Gastrocnemius medialis (tissue), 4 donors: ENCODE results near the gene SH2D4B. TPM values are rescaled to one million over a fixed set of nuclear protein-coding genes. Genes with fewer than 3 reads are reported as not detected.

Experiments
- ATAC-seq, 2 donors: fragments of 150-250 bp; one replicate each; pipeline ENCODE4 v1.9.1; 2016
- DNase-seq, 2 donors: peaks; one replicate each; pipeline ENCODE4 v3.0.0-alpha.2; 2019
- H3K27ac ChIP-seq, 4 donors: fragments of 200-600 bp; sonication (generic); 1 replicate in 1 of 4; 2 replicates in 3 of 4; pipeline ENCODE4 v1.5.1; 2016 to 2018; ENCODE audit warnings: mild to moderate bottlenecking in 2 of 4, moderate library complexity in 1 of 4
- H3K27me3 ChIP-seq, 3 donors: fragments of 200-600 bp; sonication (generic) in 2 of 3; 1 replicate in 1 of 3; 2 replicates in 2 of 3; pipeline versions ENCODE4 v1.5.1 to v1.6.0; 2016 to 2019; ENCODE audit warnings: mild to moderate bottlenecking in 1 of 3, moderate library complexity in 1 of 3
- H3K36me3 ChIP-seq, 2 donors: fragments of 200-600 bp; sonication (generic) in 1 of 2; one replicate each; pipeline ENCODE4 v1.5.1; 2017 to 2018
- H3K4me1 ChIP-seq, 2 donors: fragments of 200-600 bp; sonication (generic) in 1 of 2; one replicate each; pipeline ENCODE4 v1.5.1; 2016 to 2017; ENCODE audit warnings: mild to moderate bottlenecking in 2 of 2
- H3K4me3 ChIP-seq, 4 donors: fragments of 200-600 bp; sonication (generic) in 3 of 4; 1 replicate in 1 of 4; 2 replicates in 3 of 4; pipeline ENCODE4 v1.5.1; 2016 to 2019; ENCODE audit warnings: mild to moderate bottlenecking in 2 of 4
- H3K9me3 ChIP-seq, 3 donors: fragments of 200-600 bp; sonication (generic) in 2 of 3; 1 replicate in 1 of 3; 2 replicates in 2 of 3; pipeline ENCODE4 v1.5.1; 2016 to 2019
- POLR2A ChIP-seq, 2 donors: fragments of 450-650 bp; IDR thresholded peaks; one replicate each; pipeline ENCODE4 v1.6.1; 2017; ENCODE audit warnings: antibody characterized with exemption in 2 of 2, mild to moderate bottlenecking in 2 of 2, moderate library complexity in 2 of 2
- in situ Hi-C, 4 donors: fragments of 200-750 bp; cut with MboI; loops; one replicate each; pipeline versions ENCODE4 v1.15.0 to v1.8.0; 2017; ENCODE audit warnings: low sequenced_read_pairs in 4 of 4
- intact Hi-C: fragments of 100-400 bp; cut with DNase I; formaldehyde crosslinking; loops from one replicate; pipeline ENCODE4 v1.15.1; 2023; ENCODE audit warnings: low total_unique reads
- total RNA-seq, 4 donors: library from RNA; depleted of rRNA; stranded (reverse); fragments of >200 nt; gene quantifications; one replicate each; pipeline versions ENCODE4 v1.1.0 to v1.2.3, GENCODE V29; 2016
- TF ChIP-seq, protein P1 (sequence below), 5 experiments: fragments of 450-650 bp in 3 of 5; fragments of 200-600 bp in 2 of 5; sonication (generic) in 2 of 5; IDR thresholded peaks in 4 of 5; conservative IDR thresholded peaks in 1 of 5; 1 replicate in 4 of 5; 2 replicates in 1 of 5; pipeline ENCODE4 v1.5.1; 2016 to 2019; ENCODE audit warnings: antibody characterized with exemption in 5 of 5, mild to moderate bottlenecking in 3 of 5, moderate library complexity in 3 of 5

SH2D4B gene
- total RNA-seq, 4 donors from 2014 or later = not detected

DNA sequence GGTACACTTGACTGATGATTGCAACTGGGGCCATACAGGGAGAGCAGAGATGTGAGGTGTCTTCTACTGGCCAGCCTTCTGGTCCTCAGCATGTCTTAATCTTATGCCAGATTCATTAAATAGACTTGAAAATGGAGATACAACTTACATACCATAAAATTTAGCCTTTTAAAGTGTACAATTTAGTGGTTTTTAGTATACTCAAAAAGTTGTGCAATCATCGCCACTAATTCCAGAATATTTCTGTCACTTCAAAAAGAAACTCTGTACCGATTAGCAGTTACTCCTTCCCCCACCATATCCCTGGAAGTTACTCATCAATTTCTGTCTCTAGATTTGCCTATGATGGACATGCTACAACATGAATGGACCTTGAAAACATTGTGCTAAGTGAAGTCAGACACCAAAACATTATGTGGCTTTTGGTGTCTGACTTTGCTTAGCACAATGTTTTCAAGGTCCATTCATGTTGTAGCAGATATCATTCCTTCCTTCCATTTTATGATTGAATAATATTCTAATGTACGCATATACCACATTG, 53.0 kb downstream of the SH2D4B start:
- TF ChIP-seq POLR2A (IDR thresholded peaks at IDR 0.05) = no peak
- TF ChIP-seq, protein P1, sequence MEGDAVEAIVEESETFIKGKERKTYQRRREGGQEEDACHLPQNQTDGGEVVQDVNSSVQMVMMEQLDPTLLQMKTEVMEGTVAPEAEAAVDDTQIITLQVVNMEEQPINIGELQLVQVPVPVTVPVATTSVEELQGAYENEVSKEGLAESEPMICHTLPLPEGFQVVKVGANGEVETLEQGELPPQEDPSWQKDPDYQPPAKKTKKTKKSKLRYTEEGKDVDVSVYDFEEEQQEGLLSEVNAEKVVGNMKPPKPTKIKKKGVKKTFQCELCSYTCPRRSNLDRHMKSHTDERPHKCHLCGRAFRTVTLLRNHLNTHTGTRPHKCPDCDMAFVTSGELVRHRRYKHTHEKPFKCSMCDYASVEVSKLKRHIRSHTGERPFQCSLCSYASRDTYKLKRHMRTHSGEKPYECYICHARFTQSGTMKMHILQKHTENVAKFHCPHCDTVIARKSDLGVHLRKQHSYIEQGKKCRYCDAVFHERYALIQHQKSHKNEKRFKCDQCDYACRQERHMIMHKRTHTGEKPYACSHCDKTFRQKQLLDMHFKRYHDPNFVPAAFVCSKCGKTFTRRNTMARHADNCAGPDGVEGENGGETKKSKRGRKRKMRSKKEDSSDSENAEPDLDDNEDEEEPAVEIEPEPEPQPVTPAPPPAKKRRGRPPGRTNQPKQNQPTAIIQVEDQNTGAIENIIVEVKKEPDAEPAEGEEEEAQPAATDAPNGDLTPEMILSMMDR (IDR thresholded peaks at IDR 0.05 in 4 of 5, conservative IDR thresholded peaks at IDR 0.05 in 1 of 5) = no peak
- Histone ChIP-seq H3K27ac (no peak overlapping the region), H3K36me3 (no peaks in the 10 kb centered on the region), H3K27me3 (no peaks in the 10 kb centered on the region), H3K4me3 (no peak overlapping the region), H3K9me3 (no peaks in the 10 kb centered on the region), H3K4me1 (no peaks in the 10 kb centered on the region)
- ATAC-seq = no peak
- in situ Hi-C loops (no loop called here), intact Hi-C loops (no loop called here)
- DNase-seq = no peak

DNA sequence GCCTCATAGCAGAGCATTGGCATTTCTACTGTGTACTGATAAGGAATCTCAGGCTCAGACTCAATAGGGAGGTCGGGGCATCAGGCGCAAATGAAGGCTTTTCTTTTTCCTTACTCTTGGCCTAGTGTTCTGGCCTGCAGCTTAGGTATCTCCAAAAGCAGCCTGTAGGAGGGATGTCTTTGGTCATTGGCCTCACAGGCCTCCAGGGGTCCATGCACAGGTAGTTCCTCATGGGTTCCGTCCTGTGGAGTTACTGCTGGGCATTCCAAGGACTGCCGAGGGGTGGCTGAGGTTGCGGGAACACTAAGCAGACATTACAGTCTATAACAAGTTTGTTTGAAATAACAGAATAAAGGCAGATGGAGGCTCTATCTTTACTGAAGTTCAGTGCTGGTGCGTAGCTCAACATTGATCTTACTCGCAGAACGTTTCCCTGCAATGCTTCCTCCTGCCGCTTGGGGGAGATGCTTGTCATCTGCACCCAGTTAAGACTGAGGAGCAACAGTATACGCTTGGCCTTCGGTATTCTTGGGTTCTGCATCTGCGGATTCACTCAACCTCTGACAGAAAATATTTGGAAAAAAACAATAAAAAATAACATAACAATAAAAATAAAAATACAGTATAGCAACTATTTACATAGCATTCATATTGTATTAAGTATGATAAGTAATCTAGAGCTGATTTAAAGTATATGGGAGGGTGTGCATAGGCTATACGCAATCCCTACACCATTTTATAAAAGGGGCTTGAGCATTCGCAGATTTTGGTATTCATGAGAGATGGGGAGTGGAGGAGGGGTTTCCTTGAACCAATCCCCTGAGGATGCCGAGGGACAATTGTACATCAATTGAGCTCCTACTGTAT, 58.9 kb downstream of the SH2D4B start:
- no peaks in the 10 kb centered on the region for H3K4me1 ChIP-seq
- no peak overlapping the region for H3K27ac ChIP-seq
- TF ChIP-seq, protein P1 (IDR thresholded peaks at IDR 0.05 in 4 of 5, conservative IDR thresholded peaks at IDR 0.05 in 1 of 5) = peak in 1 of 5 experiments; percentile 40
- TF ChIP-seq POLR2A (IDR thresholded peaks at IDR 0.05) = no peak
- in situ Hi-C loops = no loop called here
- no peak for DNase-seq
- no peak overlapping the region for H3K4me3 ChIP-seq
- ATAC-seq = no peak
- H3K36me3 ChIP-seq = no peaks in the 10 kb centered on the region
- no peaks in the 10 kb centered on the region for H3K27me3 ChIP-seq
- H3K9me3 ChIP-seq = no peaks in the 10 kb centered on the region
- intact Hi-C loops = no loop called here

DNA sequence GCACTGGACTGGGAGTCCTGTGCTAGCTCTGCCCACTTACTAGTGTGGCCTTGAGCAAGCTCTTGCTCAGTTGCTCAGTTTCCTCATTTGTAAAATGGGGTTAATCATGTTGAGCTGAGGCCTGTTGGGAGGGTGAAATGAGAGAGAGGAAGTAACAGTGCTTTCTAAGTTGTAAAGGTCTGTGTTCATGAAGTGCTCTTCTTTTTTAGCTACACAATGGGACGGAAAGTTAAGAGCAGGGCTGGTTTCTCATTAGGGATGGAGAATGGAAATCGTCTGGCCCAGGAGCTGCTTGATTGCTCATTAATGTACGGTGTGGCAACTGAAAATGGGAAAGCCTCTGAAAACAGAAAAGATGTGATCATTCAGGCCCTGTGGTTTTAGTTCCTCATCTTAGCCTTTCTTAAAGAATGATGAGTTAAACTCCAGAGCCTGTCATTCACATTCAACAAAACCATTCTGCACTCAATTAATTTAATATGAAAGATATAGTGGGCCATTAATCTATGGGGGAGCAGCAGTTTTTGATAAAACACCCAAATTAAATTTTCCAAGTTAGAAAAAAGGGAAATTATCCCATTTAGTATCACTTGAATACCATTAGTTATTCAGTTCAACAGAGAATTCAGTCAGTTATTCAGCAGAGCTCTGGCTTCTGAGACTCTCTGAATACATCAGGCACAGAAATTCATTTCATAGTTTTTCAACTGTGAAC, 60.5 kb downstream of the SH2D4B start:
- Histone ChIP-seq H3K27ac (no peak overlapping the region), H3K27me3 (no peaks in the 10 kb centered on the region), H3K4me3 (no peak overlapping the region), H3K9me3 (no peaks in the 10 kb centered on the region), H3K36me3 (no peaks in the 10 kb centered on the region), H3K4me1 (no peaks in the 10 kb centered on the region)
- intact Hi-C loops = no loop called here
- DNase-seq = no peak
- in situ Hi-C loops = no loop called here
- ATAC-seq = no peak
- no peak for TF ChIP-seq POLR2A (IDR thresholded peaks at IDR 0.05)
- TF ChIP-seq, protein P1 (IDR thresholded peaks at IDR 0.05 in 4 of 5, conservative IDR thresholded peaks at IDR 0.05 in 1 of 5) = no peak

DNA sequence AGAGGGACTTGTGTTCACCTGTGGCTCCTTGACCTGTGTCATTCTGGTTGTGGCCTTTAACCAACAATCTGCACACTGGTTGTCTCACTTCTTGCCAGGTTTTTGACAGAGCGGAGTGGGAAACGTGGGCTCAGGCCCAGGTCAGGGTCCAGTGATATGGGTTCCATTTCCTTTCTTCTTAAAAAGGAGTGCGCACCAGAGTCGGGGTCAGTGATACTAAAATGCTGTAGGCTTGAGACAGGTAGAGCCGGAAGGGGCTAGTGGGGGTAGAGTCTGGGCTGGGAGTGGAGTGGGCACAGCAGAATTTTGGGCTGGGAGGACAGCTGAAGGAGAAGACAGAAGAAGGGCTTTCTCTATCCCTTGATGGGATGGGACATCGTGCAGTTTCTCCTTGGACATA, 61.2 kb downstream of the SH2D4B start:
- Histone ChIP-seq H3K4me1 (no peaks in the 10 kb centered on the region), H3K36me3 (no peaks in the 10 kb centered on the region), H3K9me3 (no peaks in the 10 kb centered on the region), H3K4me3 (no peak overlapping the region), H3K27me3 (no peaks in the 10 kb centered on the region), H3K27ac (no peak overlapping the region)
- intact Hi-C loops (no loop called here), in situ Hi-C loops (no loop called here)
- ATAC-seq (no peak), DNase-seq (no peak)
- TF ChIP-seq POLR2A (IDR thresholded peaks at IDR 0.05) = no peak
- TF ChIP-seq, protein P1 (IDR thresholded peaks at IDR 0.05 in 4 of 5, conservative IDR thresholded peaks at IDR 0.05 in 1 of 5) = no peak
